ENCODE data around the gene UNC5A. TPM values are rescaled to one million over a fixed set of nuclear protein-coding genes. Genes with fewer than 3 reads are reported as not detected.
A peak's percentile ranks its signal among the peaks of the same experiment; 100 is the strongest.

Gene UNC5A
- total and polyA plus RNA-seq, 10 of the 15 experiments (the other 5 are each of a cell fraction or from before 2014, with no cell fraction given): not detected

GRCh38 chr5:176812269-176813259 lies 2.2 kb downstream of the UNC5A start:
- FAIRE-seq (no peak), ATAC-seq (peak; percentile 57), DNase-seq (ENCODE audit: low read depth, low spot score) (no peak)
- H3K4me2 ChIP-seq (ENCODE audit: control insufficient read depth, insufficient read depth): no peak overlapping the region
- ChIA-PET RAD21 (ENCODE audit: unreplicated experiment) (interaction anchor here (1.1 kb wide), 1 partner anchor 85 kb away, joined by 3 read pairs; no protein-coding TSS in a partner anchor), CTCF (interaction anchor here (1.2 kb wide), 2 partner anchors 152 kb away, joined by 4 read pairs; no protein-coding TSS in a partner anchor), SMC1A (ENCODE audit: uncharacterized antibody, unreplicated experiment) (interaction anchor here (0.7 kb wide), 1 partner anchor 128 kb away, joined by 3 read pairs; no protein-coding TSS in a partner anchor), POLR2A (no interaction called here)
- WGBS (ENCODE audit: insufficient coverage, insufficient replicate concordance, low lambda C conversion rate, missing lambda C conversion rate): 23% methylated on average over 36 of the region's 37 CpGs
- in situ Hi-C loops (cut with MboI) (no loop called here), intact Hi-C loops (cut with micrococcal nuclease; ENCODE audit: unreplicated experiment) (loop anchor here (10.0 kb wide), 1 partner anchor 142 kb away; no protein-coding TSS in a partner anchor)
- TF ChIP-seq HDAC2 (IDR thresholded peaks at IDR 0.05): no peak
- no peak for TF ChIP-seq CHD1 (IDR thresholded peaks at IDR 0.05; ENCODE audit: low read depth, low read length)
- no peak for TF ChIP-seq MYB (IDR thresholded peaks at IDR 0.05; ENCODE audit: borderline replicate concordance, low read depth, low read length)
- no peak for TF ChIP-seq MEF2A (IDR thresholded peaks at IDR 0.05; ENCODE audit: insufficient read depth, low read depth, low read length)
- TF ChIP-seq, protein P1, sequence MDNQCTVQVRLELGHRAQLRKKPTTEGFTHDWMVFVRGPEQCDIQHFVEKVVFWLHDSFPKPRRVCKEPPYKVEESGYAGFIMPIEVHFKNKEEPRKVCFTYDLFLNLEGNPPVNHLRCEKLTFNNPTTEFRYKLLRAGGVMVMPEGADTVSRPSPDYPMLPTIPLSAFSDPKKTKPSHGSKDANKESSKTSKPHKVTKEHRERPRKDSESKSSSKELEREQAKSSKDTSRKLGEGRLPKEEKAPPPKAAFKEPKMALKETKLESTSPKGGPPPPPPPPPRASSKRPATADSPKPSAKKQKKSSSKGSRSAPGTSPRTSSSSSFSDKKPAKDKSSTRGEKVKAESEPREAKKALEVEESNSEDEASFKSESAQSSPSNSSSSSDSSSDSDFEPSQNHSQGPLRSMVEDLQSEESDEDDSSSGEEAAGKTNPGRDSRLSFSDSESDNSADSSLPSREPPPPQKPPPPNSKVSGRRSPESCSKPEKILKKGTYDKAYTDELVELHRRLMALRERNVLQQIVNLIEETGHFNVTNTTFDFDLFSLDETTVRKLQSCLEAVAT (IDR thresholded peaks at IDR 0.05): no peak
- TF ChIP-seq CHD4 (IDR thresholded peaks at IDR 0.05): no peak
- TF ChIP-seq, protein P2, sequence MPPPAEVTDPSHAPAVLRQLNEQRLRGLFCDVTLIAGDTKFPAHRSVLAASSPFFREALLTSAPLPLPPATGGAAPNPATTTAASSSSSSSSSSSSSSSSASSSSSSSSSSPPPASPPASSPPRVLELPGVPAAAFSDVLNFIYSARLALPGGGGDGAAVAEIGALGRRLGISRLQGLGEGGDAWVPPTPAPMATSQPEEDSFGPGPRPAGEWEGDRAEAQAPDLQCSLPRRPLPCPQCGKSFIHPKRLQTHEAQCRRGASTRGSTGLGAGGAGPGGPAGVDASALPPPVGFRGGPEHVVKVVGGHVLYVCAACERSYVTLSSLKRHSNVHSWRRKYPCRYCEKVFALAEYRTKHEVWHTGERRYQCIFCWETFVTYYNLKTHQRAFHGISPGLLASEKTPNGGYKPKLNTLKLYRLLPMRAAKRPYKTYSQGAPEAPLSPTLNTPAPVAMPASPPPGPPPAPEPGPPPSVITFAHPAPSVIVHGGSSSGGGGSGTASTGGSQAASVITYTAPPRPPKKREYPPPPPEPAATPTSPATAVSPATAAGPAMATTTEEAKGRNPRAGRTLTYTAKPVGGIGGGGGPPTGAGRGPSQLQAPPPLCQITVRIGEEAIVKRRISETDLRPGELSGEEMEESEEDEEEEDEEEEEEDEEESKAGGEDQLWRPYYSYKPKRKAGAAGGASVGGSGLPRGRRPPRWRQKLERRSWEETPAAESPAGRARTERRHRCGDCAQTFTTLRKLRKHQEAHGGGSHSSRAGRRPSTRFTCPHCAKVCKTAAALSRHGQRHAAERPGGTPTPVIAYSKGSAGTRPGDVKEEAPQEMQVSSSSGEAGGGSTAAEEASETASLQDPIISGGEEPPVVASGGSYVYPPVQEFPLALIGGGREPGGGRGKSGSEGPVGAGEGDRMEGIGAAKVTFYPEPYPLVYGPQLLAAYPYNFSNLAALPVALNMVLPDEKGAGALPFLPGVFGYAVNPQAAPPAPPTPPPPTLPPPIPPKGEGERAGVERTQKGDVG (CRISPR knock-in tag; IDR thresholded peaks at IDR 0.05): no peak
- no peak for TF ChIP-seq ZNF217 (IDR thresholded peaks at IDR 0.05)
- peak; percentile 29; the same call in 1 of the 2 replicates for TF ChIP-seq SMC3 (IDR thresholded peaks at IDR 0.05; ENCODE audit: borderline replicate concordance, low read length)
- no peak for TF ChIP-seq CBX5 (IDR thresholded peaks at IDR 0.05; ENCODE audit: low read depth)
- TF ChIP-seq KDM1A (IDR thresholded peaks at IDR 0.05; ENCODE audit: borderline replicate concordance): no peak
- no peak for TF ChIP-seq YBX1 (IDR thresholded peaks at IDR 0.05)
- TF ChIP-seq SREBF1 (IDR thresholded peaks at IDR 0.05; ENCODE audit: low read length): no peak
- TF ChIP-seq, protein P3, sequence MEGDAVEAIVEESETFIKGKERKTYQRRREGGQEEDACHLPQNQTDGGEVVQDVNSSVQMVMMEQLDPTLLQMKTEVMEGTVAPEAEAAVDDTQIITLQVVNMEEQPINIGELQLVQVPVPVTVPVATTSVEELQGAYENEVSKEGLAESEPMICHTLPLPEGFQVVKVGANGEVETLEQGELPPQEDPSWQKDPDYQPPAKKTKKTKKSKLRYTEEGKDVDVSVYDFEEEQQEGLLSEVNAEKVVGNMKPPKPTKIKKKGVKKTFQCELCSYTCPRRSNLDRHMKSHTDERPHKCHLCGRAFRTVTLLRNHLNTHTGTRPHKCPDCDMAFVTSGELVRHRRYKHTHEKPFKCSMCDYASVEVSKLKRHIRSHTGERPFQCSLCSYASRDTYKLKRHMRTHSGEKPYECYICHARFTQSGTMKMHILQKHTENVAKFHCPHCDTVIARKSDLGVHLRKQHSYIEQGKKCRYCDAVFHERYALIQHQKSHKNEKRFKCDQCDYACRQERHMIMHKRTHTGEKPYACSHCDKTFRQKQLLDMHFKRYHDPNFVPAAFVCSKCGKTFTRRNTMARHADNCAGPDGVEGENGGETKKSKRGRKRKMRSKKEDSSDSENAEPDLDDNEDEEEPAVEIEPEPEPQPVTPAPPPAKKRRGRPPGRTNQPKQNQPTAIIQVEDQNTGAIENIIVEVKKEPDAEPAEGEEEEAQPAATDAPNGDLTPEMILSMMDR (IDR thresholded peaks at IDR 0.05 in 2 of 3, conservative IDR thresholded peaks at IDR 0.05 in 1 of 3; ENCODE audit: control insufficient read depth in 2 of 3, extremely low read depth in 1 of 3, insufficient read depth in 1 of 3, low read depth in 3 of 3, low read length in 3 of 3): peak; percentile 23 to 47 (median 41); a peak in 3 of 6 replicates
- no peaks in the 10 kb centered on the region for H4K20me1 ChIP-seq (ENCODE audit: control insufficient read depth, insufficient read depth)
- H3K27me3 ChIP-seq (replicated peaks in 1 of 2; ENCODE audit: control insufficient read depth in 2 of 2, insufficient read depth in 2 of 2, low read length in 1 of 2): peaks cover 9 to 17% of the 10 kb centered on the region in 2 experiments; a peak in 3 of 4 replicates
- H3K4me3 ChIP-seq: no peak overlapping the region
- H3K79me2 ChIP-seq (ENCODE audit: control insufficient read depth, insufficient read depth, low read length): no peaks in the 10 kb centered on the region
- no peaks in the 10 kb centered on the region for H3K36me3 ChIP-seq (ENCODE audit: control insufficient read depth in 2 of 2, insufficient read depth in 2 of 2, low read length in 1 of 2)
- BruUV-seq (replicated peaks): no TSS peak
- H2AFZ ChIP-seq (ENCODE audit: control insufficient read depth, low read depth, low read length): no peak overlapping the region
- H3K27ac ChIP-seq (ENCODE audit: control insufficient read depth, insufficient read depth): no peak overlapping the region
- no peaks in the 10 kb centered on the region for H3K4me1 ChIP-seq (ENCODE audit: control insufficient read depth, insufficient read depth, low read length)
- no peak overlapping the region for H3K9ac ChIP-seq (ENCODE audit: control insufficient read depth, insufficient read depth, low read length)
- H3K9me3 ChIP-seq (replicated peaks; ENCODE audit: control insufficient read depth, insufficient read depth, low read length): no peaks in the 10 kb centered on the region

All from GM12878 (cell line).